GM19397 (cell line): ENCODE data around the gene CCDC146.
"Not testable (repeated sequence)": the region's sequence is repeated elsewhere in the genome, so short reads cannot be mapped to it uniquely, and the experiment has no call there.

Experiments used
- ATAC-seq: cut with Tn5 transposase; IDR thresholded peaks from one replicate; pipeline ENCODE4 v1.9.1; 2021; ENCODE audit warnings: mild to moderate bottlenecking, moderate library complexity; ENCODE audit not compliant: unreplicated experiment

Gene CCDC146

GRCh38 chr7:77327067-77327931 is 204.9 kb downstream of the CCDC146 start:
- ATAC-seq, result no peak

GRCh38 chr7:77327932-77328628 is 205.7 kb downstream of the CCDC146 start:
- no peak for ATAC-seq

- ATAC-seq, result no peak
Measured at GRCh38 chr7:77328669-77329068, 206.3 kb downstream of the CCDC146 start.

- ATAC-seq, result no peak
Measured at GRCh38 chr7:77329466-77330168, 207.2 kb downstream of the CCDC146 start.

GRCh38 chr7:77330169-77330882 is 207.9 kb downstream of the CCDC146 start:
- no peak for ATAC-seq

GRCh38 chr7:77331938-77332695 is 209.7 kb downstream of the CCDC146 start:
- ATAC-seq, result peak; percentile 78

GRCh38 chr7:77334039-77334438 is 211.6 kb downstream of the CCDC146 start:
- ATAC-seq, result not testable (repeated sequence)

- no peak for ATAC-seq
Measured at GRCh38 chr7:77335581-77335980, 213.2 kb downstream of the CCDC146 start.

GRCh38 chr7:77337456-77337990 is 215.1 kb downstream of the CCDC146 start:
- ATAC-seq, result no peak

- no peak for ATAC-seq
Measured at GRCh38 chr7:77338260-77338659, 215.8 kb downstream of the CCDC146 start.

- ATAC-seq, result no peak
Measured at GRCh38 chr7:77338883-77339629, 216.6 kb downstream of the CCDC146 start.

- no peak for ATAC-seq
Measured at GRCh38 chr7:77339726-77340125, 217.3 kb downstream of the CCDC146 start.
